ENCODE results near the gene TH.

DNA sequence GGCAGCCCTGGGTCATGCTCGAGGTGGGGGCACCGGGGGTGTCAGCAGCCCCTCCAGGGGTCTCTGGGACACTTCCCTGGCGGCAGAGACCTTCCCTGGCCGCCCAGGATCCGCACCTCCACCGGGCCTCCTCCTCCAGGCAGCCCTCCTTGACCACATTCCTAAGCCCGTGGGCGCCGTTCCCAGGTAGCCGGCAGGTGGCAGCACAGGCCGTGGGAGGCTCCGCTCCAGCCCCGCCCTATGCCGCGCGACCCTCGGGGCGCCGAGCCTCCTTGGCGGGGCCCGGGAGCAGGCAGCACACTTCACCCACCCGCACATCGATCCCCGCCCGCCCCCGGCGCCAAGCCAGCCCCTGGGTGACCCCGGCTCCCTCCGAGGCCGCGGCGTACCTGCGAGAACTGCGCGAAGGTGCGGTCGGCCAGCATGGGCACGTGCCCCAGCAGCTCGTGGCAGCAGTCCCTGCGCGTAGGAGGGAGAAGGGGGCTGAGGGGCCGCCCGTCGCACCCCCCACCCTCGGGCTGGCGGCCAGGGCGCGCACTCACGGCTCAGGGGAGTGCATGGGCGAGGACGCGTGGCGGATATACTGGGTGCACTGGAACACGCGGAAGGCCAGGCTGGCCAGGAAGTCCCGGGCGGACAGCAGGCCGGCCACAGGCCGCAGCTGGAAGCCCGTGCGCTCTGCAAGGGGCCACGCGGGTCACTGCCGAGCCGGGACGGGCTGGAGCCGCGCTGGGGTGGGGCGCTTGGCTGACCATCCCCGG lies 5.3 kb downstream of the TH start:
- TF ChIP-seq POLR2AphosphoS5 (IDR thresholded peaks at IDR 0.05; ENCODE audit: borderline replicate concordance, low read depth, low read length), result no peak
- TF ChIP-seq EZH2 (IDR thresholded peaks at IDR 0.05), result no peak
